C1 segment of cervical spinal cord (tissue), 14 donors: ENCODE data around the gene MCF2L2.
"Not testable (repeated sequence)": the region's sequence is repeated elsewhere in the genome, so short reads cannot be mapped to it uniquely, and the experiment has no call there.

Experiments
- DNase-seq, 14 donors: peaks; one replicate each; lab custom pipeline; 2025; lab: John Stamatoyannopoulos, UW

The MCF2L2 gene

DNA sequence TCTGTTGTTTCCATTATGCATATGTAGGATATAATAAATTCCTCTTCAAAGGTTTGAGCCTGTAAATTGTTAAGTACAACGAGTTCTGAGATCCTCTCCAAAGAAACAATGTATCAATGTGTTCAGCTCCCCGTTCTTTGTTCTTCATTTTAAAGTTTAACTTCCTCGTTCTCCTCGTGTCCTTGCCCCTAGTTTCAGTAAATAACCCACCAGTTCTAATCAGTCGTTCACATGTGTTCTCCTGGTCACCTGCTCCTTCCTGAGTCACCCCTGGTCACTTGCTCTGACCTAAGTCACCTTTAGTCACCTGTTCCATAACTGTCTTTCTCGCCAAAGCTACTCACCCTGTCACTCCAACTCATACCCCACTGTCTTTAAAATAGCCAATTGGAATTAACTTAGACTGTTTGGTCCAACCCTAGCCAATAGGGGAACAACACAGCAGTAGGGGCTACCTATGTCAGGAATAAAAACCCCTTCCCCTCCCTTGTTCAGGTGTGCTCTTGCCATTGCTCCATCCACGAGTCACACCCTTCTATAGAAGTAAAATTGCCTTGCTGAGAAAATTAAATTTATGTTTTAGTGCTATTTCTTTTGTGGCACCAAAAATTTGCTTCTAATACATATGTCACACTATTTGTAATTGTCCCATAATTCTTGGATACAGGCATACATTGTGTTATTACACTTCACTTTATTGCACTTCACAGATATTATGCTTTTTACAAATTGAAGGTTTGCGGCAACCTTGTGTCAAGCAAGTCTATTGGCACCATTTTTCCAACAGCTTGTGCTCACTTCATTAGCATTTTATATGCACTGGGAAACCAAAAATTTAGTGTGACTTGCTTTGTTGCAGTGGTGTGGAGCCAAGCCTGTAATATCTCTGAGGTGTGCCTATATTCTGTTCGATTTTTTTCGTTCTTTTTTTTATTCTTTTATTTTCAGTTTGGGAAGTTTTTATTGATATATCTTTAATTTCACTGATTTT lies 15.3 kb upstream of the MCF2L2 start:
- no peak for DNase-seq

DNA sequence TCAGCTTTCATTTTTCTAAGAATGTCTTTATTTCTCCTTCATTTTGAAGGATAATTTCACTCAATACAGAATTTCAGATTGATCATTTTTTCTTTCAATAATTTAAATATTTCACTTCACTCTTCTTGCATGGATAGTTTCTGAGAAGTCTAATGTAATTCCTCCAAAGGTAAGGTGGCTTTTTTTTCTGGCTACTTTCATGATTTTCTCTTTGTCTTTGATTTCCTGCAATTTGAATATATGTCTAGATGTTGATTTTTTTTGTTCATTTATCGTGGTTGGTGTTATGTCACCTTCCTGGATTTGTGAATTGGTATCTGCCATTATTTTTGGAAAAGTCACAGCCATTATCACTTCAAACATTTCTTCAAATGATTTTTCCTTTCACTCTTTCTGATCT lies 14.6 kb upstream of the MCF2L2 start:
- no peak for DNase-seq

DNA sequence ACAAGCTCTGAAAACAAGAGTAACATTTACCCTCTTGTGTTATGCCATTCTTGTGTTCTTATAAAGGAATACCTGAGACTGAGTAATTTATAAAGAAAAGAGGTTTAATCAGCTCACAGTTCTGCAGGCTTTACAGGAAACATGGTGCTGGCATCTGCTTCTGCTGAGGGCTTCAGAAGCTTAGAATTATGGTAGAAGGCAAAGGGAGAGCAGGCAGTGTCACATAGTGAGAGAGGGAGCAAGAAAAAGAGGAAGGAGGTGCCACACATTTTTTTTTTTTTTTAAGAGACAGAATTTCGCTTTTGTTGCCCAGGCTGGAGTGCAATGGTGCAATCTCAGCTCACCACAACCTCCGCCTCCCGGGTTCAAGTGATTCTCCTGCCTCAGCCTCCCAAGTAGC lies 12.1 kb upstream of the MCF2L2 start:
- DNase-seq: not testable (repeated sequence)

DNA sequence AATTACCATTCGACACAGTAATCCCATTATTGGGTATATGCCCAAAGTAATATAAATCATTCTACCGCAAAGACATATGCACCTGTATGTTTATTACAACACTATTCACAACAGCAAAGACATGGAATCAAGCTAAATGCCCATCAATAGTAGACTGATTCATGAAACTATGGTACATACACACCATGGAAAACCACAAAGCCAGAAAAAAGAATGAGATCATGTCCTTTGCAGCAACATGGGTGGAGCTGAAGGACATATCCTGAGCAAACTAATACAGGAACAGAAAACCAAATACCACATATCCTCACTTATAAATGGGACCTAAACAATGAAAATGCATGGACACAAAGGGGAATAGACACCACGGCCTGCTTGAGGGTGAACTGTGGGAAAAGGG lies 11.1 kb upstream of the MCF2L2 start:
- DNase-seq: no peak

DNA sequence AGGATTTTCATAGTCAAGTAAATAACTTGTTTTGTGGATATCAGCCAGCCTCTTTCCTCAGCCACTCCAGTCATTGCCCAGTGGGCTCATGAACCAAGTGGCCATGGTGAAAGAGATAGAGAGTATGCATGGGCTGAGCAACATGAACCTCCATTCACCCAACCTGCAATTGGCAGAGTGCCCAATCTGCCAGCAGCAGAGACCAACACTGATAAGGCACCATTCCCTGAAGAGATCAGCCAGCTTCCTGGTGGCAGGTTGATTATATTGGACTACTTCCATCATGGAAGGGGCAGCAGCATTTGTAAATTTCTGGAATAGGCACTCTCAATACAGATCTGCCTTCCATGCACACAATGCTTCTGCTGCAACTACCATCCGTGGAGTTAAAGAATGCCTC lies 10.3 kb upstream of the MCF2L2 start:
- DNase-seq: no peak

DNA sequence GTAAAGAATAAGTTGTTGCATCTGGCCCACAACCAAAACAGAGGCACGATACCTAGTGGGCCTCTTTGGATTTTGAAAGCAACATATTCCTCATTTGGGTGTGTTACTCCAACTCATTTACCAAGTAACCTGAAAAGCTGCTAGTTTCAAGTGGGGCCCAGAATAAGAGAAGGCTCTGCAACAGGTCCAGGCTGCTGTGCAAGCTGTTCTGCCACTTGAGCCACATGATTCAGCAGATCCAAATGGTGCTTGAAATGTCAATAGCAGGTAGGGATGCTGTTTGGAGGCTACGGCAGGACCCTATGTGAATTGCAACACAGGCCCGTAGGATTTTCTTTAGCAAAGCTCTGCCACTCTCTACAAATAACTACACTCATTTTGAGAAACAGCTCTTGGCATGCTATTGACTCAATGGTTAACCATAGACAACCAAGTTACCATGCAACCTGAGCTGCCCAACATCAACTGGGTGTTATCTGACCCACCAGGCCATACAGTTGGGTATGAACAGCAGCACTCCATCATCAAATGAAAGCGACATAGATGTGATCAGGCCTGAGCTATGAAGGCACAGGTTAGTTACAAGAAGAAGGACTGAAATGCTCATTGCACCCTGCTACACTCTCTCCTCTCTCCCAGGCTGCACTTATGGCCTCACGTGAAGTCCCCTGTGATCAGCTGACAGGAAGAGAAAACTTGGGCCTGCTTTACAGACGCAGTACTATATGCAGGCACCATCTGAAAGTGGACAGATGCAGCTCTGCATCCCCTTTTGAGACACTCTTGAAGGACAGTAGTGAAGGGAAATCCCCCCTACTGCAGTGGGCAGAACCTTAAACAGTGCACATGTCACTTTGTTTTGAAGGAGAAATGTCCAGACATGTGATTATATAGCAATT lies 9.5 kb upstream of the MCF2L2 start:
- DNase-seq: no peak

DNA sequence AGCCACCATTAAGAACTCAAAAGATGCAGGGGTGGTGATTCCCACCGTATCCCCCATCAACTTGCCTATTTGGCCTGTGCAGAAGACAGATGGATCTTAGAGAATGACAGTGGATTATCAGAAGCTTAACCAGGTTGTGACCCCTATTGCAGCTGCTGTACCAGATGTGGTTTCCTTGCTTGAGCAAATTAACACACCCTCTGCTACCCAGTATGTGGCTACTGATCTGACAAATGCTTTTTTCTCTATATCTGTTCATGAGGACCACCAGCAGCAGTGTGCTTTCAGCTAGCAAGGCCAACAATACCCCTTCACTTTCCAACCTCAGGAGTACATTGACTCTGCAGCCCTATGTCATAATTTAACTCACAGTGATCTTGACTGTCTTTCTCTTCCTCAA lies 8.6 kb upstream of the MCF2L2 start:
- DNase-seq: no peak

DNA sequence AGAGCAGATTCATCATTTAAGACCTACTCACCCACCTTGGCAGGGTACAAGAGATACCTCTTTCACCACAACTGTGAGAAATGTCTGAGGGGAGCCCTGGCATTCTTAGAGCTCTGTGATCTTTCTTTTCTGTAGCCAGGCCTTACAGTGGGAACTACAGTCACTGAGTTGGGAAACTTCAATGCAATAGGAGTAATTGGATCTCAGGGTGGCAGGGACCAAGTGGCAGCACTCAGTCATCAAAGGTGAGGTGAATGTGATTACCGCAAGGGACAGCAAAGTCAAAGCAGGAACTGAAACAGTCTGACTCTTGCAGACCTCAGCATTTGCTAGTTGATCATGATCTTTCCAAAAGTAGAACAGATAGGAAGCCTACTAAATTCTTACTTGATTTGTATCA lies 7.2 kb upstream of the MCF2L2 start:
- no peak for DNase-seq

DNA sequence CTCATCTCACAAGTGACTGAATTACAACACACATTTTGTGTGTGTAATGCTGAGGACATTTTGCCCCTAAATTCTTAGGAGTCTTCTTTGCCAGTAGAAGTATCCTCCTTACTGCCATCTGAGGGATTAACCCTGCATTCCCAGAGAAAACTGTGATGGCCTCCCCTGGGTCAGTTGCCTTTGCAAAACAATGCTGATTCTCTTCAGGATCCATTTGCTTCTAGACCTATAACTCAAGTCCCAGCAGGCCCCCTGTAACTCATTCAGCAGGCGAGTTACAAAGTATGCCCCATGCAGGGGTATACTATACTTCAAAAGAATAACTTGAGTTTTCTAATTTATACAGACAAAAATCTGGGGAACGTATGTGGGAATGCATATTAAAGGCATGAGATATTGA lies 6.6 kb upstream of the MCF2L2 start:
- DNase-seq: no peak

DNA sequence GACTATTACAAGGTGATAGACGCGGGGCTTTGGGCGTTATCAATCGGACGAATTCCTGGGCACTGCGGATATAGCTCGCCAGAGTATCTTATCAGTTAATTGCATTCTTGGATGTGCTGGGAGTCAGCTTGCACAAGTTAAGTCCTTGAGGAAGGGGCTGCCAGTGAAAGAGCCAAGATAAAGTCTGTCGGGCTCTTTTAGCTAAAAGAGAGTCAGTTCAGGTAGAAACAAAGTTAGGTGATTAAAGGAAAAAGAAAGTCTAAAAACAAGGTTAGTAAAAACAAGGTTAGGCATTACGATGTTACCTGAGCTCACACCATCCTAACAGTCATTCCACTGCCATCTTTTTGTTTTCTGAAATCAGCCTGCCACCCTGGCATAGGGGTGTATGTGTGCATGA lies 6.1 kb upstream of the MCF2L2 start:
- DNase-seq: no peak

DNA sequence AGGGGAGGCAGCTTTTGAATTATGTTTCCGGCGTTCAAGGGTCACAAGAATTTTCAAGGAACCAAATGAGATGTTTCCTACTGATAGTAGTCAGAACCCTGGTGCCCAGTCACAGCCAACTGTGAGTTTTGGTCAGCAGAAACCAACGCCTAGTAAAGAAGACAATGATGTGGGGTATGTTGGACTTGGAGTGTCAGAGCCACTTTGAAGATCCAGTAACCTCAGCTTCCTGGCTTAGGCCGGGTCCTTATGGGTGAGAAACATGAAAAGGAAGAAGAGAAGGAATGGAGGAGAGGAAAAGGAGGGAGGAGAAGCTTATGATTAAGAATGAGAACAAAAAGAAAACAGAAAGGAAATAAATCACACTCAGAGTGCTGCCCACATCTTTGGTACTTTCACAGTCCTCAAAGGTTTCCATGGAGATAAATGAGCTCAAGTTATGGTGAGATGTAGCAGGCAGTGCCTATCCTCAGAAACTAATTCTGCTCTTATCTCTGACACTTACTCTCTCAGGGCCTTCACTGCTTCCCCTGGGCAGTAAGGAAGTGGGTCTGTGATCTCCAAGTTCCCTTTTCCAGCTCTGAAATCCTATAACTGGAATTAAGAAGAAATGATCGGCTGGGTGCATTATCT lies 2.0 kb upstream of the MCF2L2 start:
- no peak for DNase-seq

DNA sequence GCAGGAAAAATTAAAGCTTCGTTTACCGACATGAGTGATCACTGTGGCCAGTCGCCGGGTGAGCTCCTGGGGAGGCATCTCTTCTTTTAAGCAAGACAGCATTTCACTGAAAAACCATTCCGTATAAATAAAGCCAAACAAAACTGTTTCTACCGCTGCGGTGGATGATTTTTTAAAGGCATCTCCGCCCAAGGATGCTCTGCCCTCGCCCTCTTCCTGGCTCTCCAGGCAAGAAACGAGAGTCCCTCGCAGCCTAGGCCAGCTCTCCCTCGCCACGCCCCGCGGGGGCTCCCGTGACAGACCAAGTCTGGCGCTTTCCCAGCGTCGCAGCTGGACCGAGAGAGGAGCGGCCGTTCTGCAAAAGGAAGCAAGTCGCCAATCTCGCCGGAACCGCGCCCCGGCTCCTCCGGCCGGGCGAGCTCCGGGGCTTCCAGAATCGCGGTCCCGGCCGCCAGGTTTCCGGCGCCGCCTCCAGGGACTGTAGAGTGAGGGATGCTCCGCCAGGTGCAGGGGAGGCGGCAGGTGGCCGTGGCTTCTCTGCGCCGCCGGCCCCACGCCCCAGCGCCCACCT lies 458 bp downstream of the MCF2L2 start:
- DNase-seq: peak in 12 of 14 donors; percentile 31 to 71 (median 55)

DNA sequence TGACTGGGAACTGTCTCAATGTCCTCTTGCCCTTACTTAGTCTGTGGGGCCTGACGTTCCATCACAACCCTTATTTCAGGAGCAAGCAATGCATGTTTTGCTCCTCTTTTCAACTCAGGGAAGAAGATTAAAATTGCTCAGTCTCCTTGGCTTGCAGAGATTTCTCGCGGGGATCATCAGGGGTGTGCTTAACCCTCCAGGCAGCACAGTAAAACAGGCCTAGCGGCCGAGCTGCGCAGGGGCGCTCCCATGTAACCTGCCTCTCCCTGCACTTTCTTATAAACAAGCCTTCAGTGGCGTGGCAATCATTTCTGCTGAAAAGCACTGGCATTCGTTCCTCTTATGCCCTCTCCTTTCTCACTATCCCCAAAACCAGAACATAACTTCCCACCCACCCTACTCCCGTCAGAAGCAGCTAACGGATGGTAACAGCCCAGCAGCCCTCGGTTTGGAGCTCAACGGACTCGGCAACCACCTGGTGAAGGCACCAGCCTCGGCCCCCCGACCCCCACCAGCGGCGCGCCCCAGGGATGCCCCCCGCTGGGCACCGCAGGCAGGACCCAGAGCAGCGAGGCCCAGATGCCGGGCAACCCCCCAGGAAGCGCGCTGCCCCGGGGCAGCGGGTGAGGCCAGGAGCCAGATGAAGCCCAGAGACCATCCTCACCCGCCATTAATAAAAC lies 1.1 kb downstream of the MCF2L2 start:
- DNase-seq: peak in 2 of 14 donors; percentile 8 to 45

DNA sequence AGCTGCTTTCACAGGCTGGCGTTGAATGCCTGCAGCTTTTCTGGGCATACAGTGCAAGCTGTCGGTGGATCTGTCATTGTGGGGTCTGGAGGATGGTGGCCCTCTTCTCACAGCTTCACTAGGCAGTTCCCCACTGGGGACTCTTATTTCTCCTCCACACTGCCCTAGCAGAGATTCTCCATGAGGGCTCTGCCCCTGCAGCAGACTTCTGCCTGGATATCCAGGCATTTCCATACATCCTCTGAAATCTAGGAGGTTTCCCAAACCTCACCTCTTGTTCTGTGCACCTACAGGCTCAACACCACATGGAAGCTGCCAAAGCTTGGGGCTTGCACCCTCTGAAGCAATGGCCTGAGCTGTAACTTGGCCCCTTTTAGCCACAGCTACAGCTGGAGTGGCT lies 9.6 kb downstream of the MCF2L2 start:
- not testable (repeated sequence) for DNase-seq

DNA sequence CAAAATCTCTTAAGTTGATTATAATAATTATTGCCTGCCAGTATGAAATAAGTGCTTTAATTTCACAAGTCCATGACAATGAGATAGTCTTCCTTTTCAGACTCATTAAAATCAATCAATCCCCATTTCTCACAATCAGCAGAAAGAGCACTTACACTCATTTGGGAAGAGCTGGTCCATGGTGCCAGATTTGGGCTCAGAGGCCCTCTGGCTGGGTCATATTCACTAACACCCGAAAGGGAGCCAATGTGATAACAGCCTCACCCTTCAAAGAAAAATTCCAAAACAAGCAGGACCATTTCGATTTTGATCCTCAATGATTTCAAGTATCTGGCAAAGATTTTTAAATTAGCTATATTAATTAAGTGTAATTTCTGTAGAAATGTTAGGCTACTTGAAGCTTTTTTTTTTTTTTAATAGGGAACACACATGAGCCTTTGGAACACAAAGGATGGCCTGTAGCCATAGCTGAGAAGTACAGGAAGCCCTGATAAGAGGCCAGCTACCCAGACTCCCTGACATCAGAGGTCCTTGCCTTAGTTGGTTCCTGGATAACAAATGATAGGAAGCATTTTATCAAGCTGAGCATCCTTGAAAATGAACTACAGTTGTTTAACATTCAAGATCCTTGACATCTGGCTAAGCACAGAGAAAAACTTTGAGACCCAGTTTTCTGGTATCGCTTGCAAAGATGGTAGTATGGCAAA lies 17.1 kb downstream of the MCF2L2 start:
- DNase-seq: no peak

DNA sequence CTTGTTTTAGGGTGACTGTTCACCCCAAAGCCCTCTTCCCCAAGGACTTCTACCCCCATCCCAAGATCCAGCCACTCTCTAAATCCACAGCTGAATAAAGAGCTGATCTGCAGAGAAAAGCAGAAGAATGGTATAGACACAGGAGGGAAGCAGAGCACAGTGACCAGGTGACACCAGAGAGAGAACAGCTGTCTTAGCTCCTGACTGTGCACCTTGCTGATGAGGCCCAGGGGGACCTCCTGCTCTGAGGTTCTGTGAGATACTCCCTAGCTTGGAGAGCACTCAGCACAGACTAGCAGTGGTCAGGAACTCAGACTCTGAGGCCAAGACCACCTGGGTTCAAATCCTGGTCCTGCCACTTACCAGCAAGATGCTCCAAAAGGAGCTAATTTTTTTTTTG lies 17.7 kb downstream of the MCF2L2 start:
- DNase-seq: no peak

DNA sequence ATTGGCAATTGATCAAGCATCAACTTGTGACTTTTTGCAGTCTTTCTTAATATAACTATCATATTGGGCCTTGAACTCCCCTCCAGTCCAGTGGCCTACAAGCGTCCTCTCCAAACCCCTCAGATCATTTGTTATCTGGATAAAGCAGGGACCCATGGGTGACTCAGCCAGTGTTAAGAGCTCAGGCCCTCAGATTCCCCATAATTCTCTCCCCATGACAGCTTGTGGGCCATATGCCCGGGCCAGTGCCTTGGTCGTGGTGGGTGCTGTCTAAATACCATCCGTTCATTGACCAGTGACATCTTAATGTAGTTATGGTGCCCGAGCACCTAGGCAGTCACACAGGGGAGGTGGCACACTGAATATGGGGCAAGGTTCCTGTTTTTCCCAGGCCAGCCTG lies 18.1 kb downstream of the MCF2L2 start:
- no peak for DNase-seq

DNA sequence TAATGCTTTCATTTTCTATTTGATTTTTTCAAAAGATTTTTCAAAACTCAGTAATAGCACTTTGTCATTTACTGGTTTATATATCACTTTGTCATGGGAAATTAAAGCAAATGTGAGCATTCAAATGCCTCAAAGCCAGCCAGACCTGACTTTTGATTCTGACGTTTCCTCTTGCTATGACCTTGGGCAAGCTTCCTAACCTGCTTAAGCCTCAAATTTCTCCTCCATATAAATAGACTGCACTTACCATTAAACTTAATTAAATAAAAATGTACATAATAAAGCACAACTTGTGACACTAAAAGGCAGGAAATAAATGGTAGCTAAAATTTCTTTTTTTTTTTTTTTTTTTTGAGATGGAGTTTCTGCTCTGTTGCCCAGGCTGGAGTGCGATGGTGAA lies 19.2 kb downstream of the MCF2L2 start:
- no peak for DNase-seq

DNA sequence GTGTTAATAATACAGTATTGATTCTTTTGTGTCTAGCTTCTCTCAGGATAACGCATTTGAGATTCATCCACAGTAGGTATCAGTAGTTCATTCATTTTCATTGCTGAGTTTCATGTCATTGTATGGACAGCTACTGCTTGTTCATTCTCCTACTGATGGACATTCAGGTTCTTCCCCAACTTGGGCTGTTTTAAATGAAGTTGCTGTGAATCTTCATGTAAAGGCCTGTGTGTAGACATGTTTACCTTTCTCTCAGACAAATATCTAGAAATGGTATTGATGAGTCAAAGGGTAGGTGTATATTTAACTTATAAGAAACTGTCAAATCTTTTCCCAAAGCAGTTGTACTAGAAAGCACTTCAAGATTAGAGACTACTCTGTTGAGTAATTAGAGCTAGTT lies 26.7 kb downstream of the MCF2L2 start:
- DNase-seq: no peak

DNA sequence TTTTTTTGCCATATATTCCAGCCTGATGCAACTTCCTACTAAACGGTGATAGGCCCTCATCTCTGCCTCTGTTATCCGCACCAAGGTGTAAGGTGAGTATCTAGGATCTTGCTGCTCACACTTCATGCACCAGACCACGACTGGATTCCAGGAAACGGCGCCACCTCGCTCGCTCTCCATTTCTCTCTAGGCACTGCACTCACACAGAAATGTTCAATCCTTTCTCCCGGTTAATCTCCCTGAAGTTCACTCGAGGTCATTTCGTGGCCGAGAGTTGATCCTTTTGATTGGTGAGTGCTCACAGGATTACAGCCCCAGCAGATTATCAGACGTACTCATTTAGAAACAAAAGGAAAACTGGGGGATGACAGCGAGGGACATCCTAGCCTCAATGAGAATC lies 28.1 kb downstream of the MCF2L2 start:
- no peak for DNase-seq
